Measurements from ENCODE around the gene DNAAF1. TPM values are rescaled to one million over a fixed set of nuclear protein-coding genes. Genes with fewer than 3 reads are reported as not detected.

DNAAF1 gene
- total RNA-seq, 1 experiment from 2014 or later: 0.07 TPM

DNA sequence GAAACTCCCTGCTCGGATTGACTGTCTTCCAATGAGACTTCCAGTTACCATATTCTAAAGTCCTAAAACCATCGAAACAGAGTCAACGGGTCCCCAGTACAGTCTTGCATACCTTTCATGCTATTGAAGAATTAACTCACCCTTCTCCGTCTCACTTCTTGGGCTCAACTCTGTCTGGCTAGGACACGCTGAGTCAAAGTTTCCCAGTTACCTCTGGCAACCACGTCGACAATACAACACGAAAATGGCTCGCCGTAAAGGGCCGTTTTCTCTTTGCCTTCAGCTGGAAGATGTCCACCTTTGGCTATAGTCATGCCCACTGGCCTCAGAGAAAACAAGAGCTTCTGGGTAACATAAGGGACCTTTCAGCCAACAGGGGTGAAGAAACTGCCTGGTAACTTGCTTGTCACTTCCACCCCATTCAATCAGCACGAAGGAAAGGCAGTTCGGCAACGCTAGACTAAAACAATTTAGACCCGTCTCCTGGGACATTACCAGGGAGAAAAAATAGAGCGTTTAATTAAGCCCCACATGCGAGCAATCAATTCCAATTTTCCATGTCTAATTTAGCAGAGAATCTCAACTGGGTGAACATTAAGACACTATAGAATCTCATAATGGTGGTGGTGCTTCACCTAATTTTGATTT lies 73.2 kb downstream of the DNAAF1 start:
- POLR2A ChIA-PET: no interaction called here
- no peak overlapping the region for H3K4me3 ChIP-seq (ENCODE audit: low read depth, low read length)
- no peak overlapping the region for H3K27ac Mint-ChIP-seq (ENCODE audit: unreplicated experiment)
- intact Hi-C loops (cut with micrococcal nuclease; ENCODE audit: unreplicated experiment): no loop called here
- H3K4me1 Mint-ChIP-seq (ENCODE audit: low read depth, unreplicated experiment): no peaks in the 10 kb centered on the region
- no peaks in the 10 kb centered on the region for H3K36me3 Mint-ChIP-seq (ENCODE audit: insufficient read depth, unreplicated experiment)
- no peaks in the 10 kb centered on the region for H3K9me3 ChIP-seq
- BruUV-seq (replicated peaks): no TSS peak
- peaks cover 6% of the 10 kb centered on the region for H3K27me3 Mint-ChIP-seq (ENCODE audit: insufficient read depth, unreplicated experiment)
- no peaks in the 10 kb centered on the region for H3K9me3 Mint-ChIP-seq (ENCODE audit: unreplicated experiment)
- CTCF ChIA-PET: interaction anchor here (0.7 kb wide), 1 partner anchor 225 kb away, joined by 4 read pairs; no protein-coding TSS in a partner anchor
- H3K4me1 ChIP-seq: no peaks in the 10 kb centered on the region
- no peak for DNase-seq
- no peak overlapping the region for H3K4me3 Mint-ChIP-seq (ENCODE audit: unreplicated experiment)
- H3K27me3 ChIP-seq (replicated peaks; ENCODE audit: control insufficient read depth, insufficient read depth, low read length): no peaks in the 10 kb centered on the region
- no peak for TF ChIP-seq CTCF (IDR thresholded peaks at IDR 0.05; ENCODE audit: insufficient read depth in 1 of 2, low read depth in 1 of 2, low read length in 1 of 2, severe bottlenecking in 1 of 2, unreplicated experiment in 1 of 2)
- no peaks in the 10 kb centered on the region for H3K36me3 ChIP-seq (ENCODE audit: control insufficient read depth, insufficient read depth, low read length)

DNA sequence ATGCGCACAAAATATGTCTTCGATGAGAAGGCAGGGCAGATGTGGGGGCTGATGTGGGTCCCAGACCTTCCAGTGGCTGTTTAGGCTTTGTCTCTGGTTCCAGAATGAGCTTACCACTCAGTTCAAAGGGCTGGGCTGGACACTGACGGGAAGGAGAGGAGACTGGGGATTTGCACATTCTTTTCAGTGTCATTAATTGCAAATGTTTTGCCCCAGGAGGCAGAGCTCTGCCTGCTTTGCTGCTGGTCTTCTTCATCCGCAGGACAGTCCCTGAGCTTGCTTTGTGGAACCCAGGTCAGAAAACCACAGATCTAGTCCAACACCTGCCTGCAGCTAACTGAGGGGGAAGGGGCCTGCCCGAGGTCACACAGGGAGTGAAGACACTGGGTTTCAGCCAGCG lies 73.8 kb downstream of the DNAAF1 start:
- intact Hi-C loops (cut with micrococcal nuclease; ENCODE audit: unreplicated experiment): no loop called here
- no peaks in the 10 kb centered on the region for H3K9me3 Mint-ChIP-seq (ENCODE audit: unreplicated experiment)
- Histone ChIP-seq H3K36me3 (ENCODE audit: control insufficient read depth, insufficient read depth, low read length) (no peaks in the 10 kb centered on the region), H3K9me3 (no peaks in the 10 kb centered on the region), H3K27me3 (replicated peaks; ENCODE audit: control insufficient read depth, insufficient read depth, low read length) (no peaks in the 10 kb centered on the region), H3K4me3 (ENCODE audit: low read depth, low read length) (no peak overlapping the region), H3K4me1 (no peaks in the 10 kb centered on the region)
- no peak for TF ChIP-seq CTCF (IDR thresholded peaks at IDR 0.05; ENCODE audit: insufficient read depth in 1 of 2, low read depth in 1 of 2, low read length in 1 of 2, severe bottlenecking in 1 of 2, unreplicated experiment in 1 of 2)
- no peak for DNase-seq
- no peak overlapping the region for H3K27ac Mint-ChIP-seq (ENCODE audit: unreplicated experiment)
- H3K4me1 Mint-ChIP-seq (ENCODE audit: low read depth, unreplicated experiment): no peaks in the 10 kb centered on the region
- peaks cover 6% of the 10 kb centered on the region for H3K27me3 Mint-ChIP-seq (ENCODE audit: insufficient read depth, unreplicated experiment)
- ChIA-PET POLR2A (no interaction called here), CTCF (no interaction called here)
- no peaks in the 10 kb centered on the region for H3K36me3 Mint-ChIP-seq (ENCODE audit: insufficient read depth, unreplicated experiment)
- H3K4me3 Mint-ChIP-seq (ENCODE audit: unreplicated experiment): no peak overlapping the region
- BruUV-seq (replicated peaks): no TSS peak

DNA sequence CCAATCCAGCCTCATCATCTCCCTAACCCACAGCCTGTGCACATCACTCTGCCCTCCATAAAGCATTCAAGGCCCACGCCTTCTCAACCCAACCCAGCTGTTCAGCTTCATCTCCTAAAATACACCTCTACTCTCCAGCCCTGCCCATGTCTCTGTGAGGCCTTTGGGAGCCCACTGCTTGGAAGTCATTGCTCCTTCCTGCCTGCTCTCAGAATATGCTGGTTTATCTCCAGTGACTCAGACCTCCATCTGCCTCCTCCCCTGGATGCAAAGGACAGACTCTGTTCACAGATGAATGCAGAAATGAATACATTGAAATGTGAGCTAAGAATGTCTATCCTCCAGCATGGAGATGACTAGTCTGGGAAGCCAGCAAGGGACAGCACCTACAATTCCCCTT lies 75.7 kb downstream of the DNAAF1 start:
- POLR2A ChIA-PET: no interaction called here
- no peak overlapping the region for H3K4me3 Mint-ChIP-seq (ENCODE audit: unreplicated experiment)
- H3K36me3 Mint-ChIP-seq (ENCODE audit: insufficient read depth, unreplicated experiment): no peaks in the 10 kb centered on the region
- H3K27ac Mint-ChIP-seq (ENCODE audit: unreplicated experiment): no peak overlapping the region
- no TSS peak for BruUV-seq (replicated peaks)
- no peak for TF ChIP-seq CTCF (IDR thresholded peaks at IDR 0.05; ENCODE audit: insufficient read depth in 1 of 2, low read depth in 1 of 2, low read length in 1 of 2, severe bottlenecking in 1 of 2, unreplicated experiment in 1 of 2)
- DNase-seq: no peak
- peaks cover 6% of the 10 kb centered on the region for H3K27me3 Mint-ChIP-seq (ENCODE audit: insufficient read depth, unreplicated experiment)
- Histone ChIP-seq H3K4me3 (ENCODE audit: low read depth, low read length) (no peak overlapping the region), H3K27me3 (replicated peaks; ENCODE audit: control insufficient read depth, insufficient read depth, low read length) (no peaks in the 10 kb centered on the region), H3K4me1 (no peaks in the 10 kb centered on the region), H3K36me3 (ENCODE audit: control insufficient read depth, insufficient read depth, low read length) (no peaks in the 10 kb centered on the region), H3K9me3 (no peaks in the 10 kb centered on the region)
- CTCF ChIA-PET: no interaction called here
- intact Hi-C loops (cut with micrococcal nuclease; ENCODE audit: unreplicated experiment): no loop called here
- no peaks in the 10 kb centered on the region for H3K9me3 Mint-ChIP-seq (ENCODE audit: unreplicated experiment)
- no peaks in the 10 kb centered on the region for H3K4me1 Mint-ChIP-seq (ENCODE audit: low read depth, unreplicated experiment)

Measured in Caco-2 (cell line).